HG03558 (cell line): ENCODE results near the gene UBL7.

Source experiments
- ATAC-seq: cut with Tn5 transposase; IDR thresholded peaks from one replicate; pipeline ENCODE4 v1.9.1; 2021; ENCODE audit warnings: moderate number of reproducible peaks; ENCODE audit not compliant: unreplicated experiment; ENCODE audit errors: extremely low read depth

Gene UBL7

DNA sequence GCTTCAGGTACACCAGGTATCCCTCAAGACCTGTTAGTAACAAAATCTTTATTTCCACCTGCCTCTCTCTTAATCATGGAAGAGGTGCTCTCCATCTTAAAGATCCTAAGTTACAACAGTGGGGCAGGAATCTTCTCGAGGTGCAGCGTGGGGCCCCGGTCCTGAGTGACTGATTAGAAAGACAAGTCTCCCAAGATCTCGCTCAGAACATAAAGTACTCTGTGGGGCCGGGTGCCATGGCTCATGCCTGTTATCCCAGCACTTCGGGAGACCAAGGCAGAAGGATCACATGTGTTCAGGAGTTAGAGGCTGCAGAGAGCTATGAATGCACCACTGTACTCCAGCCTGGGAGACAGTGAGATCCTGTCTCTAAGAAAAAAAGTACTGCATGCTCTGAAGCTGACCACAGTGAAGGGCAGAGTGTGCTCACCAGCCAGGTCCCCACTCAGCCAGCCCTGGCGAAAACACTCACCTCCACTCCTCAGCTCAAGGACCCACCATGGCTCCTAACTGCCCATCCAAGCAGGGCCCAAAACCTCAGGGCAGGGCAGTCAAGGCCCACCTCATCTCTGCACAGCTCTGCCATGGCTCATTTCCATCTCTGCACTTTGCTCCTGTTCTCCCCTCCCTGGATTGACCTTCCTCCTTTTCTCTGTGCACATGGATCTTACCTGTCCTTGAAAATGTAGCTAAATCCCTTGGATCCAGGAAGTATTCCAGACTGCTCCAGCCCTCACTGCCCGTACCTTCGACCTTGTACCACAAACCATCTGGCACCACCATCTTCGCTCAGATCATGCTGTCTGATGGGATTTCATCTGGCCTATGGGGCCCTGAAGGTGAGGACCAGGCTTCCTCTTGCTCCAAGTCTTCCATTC is 34.3 kb downstream of the UBL7 start:
- ATAC-seq = no peak

DNA sequence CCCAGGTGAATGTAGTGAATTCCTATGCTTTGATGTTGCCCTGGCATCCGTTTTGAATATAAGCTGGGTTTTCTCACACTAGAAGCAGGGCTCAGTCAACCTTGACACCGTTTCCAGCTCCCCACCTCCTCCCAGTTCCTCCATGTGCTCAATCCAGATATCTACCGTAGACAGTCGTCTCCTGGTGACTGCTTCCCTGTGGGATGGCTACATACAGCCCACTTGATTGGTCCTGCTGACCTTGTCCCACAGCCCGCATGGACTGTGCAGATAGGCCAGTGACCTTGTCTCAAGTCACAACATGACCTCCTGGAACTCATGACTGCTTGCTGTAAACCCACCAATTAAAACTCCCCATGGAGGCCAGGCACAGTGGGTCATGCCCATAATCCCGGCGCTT is 35.3 kb downstream of the UBL7 start:
- no peak for ATAC-seq

DNA sequence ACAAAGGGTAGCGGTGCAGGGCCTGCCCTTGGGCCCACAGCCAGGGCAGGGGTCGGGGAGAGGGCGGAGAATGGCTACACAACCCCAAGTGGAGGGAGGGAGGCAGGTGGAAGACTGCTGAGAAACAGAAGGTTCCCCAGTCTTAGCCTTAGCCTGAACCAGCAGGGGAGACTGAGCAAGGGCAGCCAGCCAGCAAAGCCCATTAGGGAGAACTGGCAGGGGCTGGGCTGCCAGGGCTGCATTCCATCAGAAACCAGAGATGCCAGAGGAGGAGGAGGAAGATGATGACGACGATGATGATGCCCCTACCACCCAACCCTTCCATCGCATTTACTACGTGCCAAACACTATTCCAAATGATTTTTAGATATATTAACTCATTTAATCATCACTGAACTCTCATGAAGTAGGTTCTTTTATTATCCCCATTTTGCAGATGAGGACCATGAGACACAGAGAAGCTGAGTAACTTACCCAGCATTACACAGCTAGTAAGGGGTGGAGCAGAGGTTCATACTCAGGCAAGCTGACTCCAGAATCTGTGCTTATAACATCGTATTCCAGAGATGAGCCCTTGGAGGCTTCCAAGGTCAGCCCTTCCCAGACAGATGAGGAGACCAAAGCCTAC is 35.9 kb downstream of the UBL7 start:
- ATAC-seq = no peak

DNA sequence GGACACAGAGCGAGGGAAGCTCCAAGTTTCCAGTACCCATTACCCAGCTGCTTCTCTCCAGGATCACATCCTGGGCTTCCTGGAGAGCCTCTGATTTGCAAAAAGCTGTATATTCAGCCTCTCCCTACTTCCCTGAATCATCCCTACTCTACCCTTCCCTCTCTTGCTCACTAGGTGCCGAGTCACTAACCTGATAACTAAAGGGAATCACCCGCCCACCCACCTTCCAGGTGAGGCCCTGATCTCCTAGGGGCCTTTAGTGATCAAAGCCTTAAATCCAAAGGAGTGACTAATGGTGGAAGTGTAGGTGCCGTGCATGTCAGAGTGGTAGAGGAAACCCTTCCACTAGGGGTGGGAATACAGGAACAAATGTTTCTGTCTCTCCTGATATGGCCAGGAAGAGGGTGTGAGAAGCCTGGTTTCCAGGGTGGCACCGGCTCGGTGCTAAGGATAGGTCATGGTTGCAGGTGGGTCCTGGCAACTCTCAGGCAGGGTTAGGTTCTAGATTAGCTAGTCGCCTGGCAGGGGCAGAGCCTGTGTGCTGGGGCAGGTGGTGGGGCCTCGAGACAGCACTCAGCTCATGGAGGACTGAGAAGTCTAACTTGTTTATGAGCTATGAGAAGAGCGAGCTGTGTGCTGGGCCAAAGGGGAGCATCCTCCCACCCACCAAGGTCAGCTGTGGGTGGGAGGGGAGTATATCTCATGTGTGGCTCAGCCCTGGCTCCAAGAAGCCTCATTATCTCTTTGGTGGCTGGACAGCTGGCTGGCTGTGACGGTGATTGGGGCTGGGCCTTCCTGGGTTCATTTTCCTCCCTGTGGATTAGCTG is 37.3 kb downstream of the UBL7 start:
- ATAC-seq = no peak

DNA sequence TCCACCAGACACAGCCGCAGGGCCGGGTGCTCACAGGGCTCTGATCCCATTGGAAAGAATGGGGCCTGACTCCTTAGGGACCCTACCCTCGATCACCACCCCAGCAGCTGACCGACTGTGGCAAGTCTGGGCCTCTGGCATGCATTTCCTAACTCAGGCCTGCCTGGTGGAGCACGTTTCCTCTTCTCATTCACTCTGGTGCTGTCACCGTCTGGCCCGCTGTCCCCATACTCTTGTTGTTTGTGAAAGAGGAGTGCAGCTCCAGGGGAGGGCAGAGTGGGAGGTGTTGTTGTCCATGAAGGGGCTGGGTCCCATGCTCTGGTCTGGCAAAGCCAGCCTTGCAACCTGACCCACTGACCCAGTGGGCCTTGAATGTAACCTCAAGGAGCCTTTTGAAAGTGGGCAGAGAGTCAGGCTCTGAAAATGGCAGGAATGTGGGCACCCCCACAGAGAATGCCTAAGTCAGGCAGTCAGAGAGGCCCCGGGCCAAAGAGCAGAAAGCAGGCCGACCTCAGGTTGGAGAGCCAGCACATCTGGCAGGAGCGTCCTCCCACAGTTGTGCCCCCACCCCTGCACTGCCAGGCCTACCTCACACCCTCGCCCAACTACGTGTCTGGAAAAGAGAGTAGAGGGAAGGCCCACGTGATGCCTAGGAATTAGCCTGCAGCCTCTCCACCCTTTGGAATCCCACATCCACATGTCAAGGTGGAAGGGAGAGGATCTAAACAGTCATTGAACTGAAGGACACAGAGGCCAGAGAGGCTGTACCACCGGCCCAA is 38.1 kb downstream of the UBL7 start:
- ATAC-seq = no peak

DNA sequence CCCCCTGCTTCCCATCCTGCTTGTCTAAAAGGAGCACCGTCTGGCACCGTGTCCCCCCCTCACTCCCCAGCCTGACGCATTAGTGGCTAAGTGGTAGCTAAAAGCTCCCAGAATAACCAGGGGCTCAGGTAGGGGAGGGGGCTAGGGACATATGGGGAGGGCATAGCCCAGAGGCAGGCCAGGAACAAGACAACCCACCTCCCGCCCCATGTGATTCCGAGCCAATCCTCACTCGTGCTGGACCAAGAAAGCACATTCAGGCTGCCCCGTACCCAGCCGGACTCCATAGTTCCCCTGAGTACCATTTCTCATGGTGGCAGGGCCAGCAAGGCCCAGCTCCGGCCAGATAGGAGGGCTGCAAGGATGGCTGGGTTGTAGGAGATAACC is 38.7 kb downstream of the UBL7 start:
- no peak for ATAC-seq

DNA sequence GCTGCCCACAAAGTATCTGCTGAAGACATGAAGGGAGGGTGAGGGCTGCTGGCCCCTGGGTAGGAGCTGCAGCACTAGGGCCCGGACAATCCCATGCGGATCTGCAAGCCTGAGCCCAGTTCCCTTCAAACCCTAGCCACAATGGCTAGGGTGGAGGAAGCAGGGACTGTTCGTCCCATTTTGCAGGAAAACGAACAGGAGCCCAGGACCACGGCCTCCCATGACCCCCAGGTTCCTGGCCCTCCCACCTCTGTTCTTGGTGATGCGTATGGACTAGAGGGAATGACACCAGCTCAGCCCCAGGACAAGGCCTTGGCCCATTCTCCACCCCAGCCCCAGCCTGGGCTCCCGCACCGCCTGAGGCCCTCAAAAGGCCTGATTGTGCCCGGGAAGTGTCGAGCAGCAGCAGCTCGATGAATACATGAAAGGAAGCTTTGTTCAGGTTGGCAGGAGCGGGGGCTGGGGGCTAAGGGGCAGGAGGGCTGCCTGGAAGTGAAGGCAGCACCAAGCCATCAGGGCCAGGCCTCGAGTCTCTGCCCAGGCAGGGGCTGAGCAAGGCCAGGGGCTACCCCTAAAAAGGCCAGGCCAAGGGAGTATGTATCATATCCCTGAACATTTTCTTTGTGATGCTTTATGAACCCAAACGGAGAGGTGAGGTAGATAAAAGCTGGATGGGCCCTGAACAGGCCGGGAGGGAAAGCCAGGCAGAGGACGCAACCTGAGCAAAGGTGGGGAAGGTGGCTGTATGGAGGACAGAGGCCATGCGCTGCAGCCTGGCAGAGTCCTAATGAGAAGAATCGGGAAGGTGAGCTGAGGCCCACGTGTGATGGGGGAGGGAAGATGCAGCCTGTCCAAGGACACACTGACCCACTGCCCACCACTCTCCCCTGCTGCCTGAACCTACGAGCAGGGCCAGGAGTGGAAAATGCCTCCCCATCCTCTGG is 39.4 kb downstream of the UBL7 start:
- no peak for ATAC-seq

DNA sequence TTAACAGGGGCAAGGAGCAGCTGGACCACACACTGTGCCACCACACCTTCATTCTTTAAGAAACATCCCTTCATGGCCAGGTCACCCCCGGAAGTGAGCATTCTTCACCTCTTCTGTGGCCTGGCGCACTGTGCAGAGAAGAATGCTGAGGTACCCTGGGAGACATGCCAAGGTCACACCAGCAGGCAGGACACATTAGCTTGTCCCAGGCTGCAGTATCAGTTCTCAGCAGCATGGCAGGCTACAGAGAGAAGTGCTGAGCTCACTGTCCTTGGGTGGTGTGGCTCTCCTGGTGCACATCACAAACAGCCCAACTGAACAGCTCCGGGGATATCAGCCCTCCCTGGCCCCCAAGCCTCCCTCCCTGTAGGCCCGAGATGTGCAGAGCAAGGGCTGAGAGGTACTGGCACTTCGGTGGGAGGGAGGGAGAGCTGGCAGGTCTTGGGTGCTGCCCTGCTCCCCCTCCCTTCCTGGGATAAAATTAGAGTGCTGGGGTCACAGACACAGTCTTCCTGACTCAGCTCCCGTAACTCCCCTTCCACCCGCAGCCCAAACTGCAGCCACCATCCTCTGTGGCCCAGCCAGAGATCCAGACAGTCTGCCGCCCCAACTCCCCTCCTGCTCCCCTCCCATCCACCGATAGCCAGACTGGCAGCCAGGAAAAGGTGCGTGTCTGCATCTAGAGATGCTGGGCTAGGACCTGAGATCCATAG is 40.6 kb downstream of the UBL7 start:
- ATAC-seq = no peak

DNA sequence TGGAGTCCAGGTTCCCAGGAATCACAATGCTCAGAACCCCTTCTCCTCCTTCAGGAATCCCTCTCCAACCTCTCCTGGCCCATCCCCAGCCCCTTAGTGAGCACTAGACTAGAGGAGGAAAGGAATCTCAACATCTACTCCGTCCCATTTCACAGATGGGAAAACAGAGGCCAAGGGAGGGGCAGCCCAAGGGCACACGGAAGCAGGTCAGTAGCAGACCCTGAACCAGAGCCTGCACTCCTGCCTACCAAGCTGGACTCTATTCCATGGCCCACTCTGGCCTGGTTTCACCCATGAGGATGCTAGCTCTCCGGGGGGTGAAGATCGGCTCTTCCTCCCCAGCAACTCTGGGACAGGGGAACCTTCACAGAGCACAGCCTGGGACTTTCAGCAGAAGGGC is 41.5 kb downstream of the UBL7 start:
- ATAC-seq = no peak

DNA sequence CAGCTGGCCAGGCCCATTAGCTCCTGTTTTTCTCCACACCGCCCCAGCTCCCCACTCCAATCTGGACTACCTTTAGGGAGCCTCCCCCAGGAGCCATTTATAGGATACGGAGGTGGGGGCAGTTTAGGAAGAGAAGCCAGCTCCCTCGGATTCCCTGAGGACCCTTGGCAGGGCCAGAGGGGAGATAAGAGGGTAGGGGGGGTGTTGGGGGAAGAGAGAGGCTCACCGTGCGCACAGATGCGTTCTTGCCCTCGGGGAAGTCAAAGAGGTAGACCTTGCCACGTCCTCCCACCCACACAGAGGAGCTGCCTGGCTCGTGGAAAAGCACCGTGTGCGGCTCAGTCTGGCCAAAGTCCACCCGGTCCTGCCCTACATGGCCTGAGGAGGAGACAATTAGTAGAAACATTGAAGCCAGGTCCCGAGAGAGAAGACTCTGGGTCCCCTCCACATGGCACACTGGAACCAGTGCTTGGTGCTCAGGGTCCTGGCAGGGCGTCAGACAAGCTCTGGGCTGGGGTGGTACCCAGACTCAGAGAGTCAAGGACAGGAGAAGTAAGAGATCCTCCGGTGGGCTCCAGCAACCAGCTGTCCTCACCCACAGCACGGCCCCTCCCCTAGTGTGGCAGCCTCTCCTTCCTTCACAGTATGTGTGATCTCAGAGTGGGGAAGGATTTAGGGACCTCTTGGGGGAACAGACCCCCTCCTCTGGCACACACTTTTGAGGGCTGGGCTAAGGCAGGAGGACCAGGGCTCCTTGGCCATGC is 42.2 kb downstream of the UBL7 start:
- ATAC-seq = no peak

DNA sequence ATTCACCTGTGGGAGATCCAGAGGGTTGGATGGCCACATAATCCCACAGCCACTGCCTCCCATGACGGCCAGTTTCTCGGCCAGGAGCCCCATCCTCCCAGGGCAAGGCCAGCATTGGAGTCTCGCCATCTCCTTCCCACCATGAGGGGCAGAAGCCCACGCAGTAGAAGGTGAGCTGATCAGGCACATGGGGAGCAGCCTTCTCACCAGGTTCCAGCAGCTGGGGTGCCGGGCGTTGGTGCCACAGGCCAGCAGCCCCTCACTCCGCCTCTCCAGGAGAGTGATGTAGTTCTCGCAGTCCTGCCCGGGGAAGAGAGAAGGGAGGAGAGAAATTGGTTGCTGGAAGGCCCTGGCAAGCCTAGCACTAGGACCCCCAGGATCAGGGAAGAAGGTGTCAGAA is 43.3 kb downstream of the UBL7 start:
- ATAC-seq = no peak

DNA sequence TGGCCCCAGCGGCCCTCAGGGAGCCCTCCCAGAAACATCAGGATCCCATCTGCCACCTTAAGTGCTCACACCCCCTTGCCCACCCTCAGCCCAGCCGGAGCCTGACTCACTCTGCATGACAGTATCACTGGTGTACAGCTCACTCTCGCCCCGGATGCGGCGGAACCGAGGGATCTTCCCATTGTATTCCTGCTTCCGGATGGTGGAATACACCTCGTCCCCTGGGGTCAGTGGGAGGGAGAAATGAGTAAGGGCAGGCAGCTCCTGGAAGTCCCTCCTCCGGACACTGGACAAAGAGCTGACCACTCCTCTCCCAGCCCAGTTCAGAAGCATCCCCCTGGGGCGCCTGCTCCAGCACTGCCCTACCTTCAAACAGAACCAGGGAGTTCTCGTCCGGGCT is 43.7 kb downstream of the UBL7 start:
- ATAC-seq = no peak

DNA sequence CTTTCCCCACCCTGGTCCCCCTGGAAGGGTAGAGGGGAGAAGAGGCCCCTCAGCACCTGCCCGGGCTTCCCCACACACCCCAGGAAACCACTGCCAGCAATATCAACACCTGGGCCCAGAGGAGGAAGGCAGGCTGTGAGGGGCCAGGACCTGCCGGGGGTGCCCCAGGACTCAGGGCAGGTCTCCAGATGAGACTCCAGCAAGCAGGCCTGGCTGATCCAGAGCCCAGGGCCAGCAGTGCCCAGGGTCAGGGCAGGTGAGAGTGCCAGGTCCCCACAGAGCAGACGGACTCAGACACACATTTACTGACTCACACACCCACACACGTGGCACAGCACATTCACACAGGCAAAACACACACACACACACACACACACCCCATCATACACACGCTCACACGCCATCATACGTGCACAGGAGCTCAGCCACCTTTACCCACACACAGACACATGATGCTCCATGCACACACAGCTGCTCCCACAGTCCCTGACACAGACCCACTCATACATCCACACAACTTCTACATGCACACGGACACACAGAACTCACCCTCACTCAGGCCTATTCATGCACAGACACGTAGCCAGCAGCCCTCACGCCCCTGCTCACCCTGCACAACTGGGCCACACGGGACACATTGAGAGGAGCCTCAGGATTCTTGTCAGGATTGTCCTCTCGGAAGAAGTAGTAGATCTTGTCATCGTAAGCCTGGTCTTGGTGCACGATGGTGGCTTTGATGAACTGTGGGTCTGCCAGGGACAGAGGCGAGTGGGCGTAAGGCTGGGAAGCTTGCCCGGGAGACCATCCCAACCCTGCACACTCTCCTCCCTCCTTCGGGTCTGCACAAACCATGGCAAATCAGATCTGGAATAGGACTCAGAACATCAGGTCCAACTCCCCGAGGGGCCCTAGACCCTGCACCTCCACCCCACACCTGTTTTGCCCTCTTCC is 44.7 kb downstream of the UBL7 start:
- ATAC-seq = no peak

DNA sequence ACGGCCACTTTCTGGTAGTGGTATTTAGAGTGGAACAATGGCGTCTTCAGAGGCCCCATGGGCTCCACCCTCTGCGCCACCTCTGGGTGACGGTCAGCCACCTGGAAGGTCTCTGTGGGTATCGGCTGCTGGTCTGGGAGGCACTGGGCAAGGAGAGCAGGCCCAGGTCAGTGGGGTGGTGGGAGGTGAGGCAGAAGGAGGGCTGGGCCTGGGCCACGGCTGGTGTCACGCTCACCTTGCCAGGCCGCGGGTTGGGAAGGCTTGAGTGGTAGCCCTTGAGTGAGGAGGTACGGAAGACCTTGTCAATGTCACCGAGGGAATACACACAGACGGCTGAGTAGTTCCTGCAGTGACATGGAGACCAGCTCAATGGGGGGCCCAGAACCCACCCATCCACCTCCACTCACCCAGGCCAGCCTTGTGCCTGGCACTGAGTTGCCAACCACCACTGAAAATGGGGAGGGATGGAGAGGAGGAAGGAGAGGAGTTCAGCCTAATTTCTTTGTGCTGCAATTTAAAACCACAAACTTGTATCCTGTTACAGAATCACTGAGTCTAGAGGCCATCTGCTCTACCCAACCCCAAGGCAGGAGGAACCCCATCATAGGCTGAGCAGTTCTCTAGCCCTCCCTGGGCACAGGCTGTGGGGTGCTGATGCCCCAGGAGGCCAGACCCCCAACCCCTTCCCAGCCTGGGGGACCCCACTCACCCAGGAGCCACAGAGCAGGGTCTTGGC is 46.2 kb downstream of the UBL7 start:
- ATAC-seq = no peak

DNA sequence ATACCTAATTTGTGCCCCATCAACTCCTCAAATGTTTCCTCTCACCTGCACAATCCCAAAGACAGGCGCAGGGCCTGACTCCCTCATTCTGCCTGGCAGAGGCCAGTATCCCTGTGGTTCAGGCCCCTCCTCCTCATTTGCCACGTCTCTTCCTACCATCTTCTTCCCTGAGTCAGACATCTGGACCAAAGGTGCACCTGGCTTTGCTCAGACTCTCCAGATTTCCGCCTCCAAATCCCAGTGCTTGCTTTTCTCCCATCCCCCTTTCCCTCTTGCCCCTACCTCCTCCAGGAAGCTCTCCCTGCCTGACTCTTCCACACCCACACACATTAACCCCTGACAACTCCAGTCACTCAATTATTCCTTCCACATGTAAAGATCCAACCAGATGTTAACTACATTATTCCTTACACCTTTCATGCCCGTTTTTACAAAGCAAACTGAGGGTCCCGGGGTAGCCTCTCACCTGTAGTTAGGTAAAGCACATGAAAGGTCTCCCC is 46.8 kb downstream of the UBL7 start:
- no peak for ATAC-seq
